ENCODE data around the gene SEPHS1. TPM values are rescaled to one million over a fixed set of nuclear protein-coding genes. Genes with fewer than 3 reads are reported as not detected.

Gene SEPHS1
- total and polyA plus RNA-seq, 2 of the 8 experiments (the other 6 are each of a cell fraction or from before 2014, with no cell fraction given): 270 to 683 TPM

DNA sequence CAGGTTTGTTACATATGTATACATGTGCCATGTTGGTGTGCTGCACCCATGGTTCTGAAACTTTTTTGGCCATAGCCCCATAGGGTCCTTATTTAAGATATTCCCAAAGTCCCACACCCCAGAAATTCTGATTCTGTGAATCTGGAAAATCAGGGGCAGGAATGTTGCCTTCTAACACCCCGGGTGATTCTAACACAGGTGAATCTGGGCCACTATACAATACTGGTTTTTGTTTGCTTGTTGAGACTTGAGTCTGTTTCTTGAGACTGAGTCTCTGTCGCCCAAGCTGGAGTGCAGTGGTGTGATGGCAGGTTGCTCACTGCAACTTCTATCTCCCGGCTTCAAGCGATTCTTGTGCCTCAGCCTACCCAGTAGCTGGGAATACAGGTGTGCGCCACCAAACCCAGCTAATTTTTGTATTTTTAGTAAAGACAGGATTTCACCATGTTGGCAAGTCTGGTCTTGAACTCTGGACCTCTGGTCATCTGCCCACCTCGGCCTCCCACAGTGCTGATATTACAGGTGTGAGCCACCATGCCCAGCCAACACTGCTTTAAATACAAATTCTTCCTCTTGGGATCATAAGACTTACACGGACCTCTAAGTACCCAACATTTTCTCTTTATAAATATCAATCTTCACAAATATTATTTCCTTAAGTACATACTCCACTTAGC, 31.3 kb downstream of the SEPHS1 start:
- no peak overlapping the region for H3K9ac ChIP-seq (replicated peaks in 1 of 4; ENCODE audit: extremely low read depth in 1 of 4, low read depth in 3 of 4, low read length in 3 of 4)
- H4K8ac ChIP-seq (ENCODE audit: extremely low read depth, insufficient read depth, low read length): no peak overlapping the region
- no peak overlapping the region for H3K4ac ChIP-seq (replicated peaks; ENCODE audit: insufficient read length, low read depth, low read length)
- no peak overlapping the region for H4K91ac ChIP-seq (replicated peaks; ENCODE audit: insufficient read length, low read length)
- H2BK12ac ChIP-seq (ENCODE audit: low read depth, low read length): no peak overlapping the region
- H3K9me3 ChIP-seq (ENCODE audit: insufficient read depth in 2 of 2, low read depth in 1 of 2, low read length in 1 of 2): no peaks in the 10 kb centered on the region
- no peak for DNase-seq (ENCODE audit: low read depth in 1 of 2, low spot score in 2 of 2)
- no peak overlapping the region for H3K4me3 ChIP-seq (ENCODE audit: extremely low read depth in 1 of 4, insufficient read depth in 2 of 4, low read depth in 3 of 4, low read length in 4 of 4)
- peaks cover 0 to 1% of the 10 kb centered on the region in 2 experiments for H4K20me1 ChIP-seq (replicated peaks in 1 of 2; ENCODE audit: control insufficient read depth in 1 of 2, insufficient read depth in 2 of 2, low read length in 2 of 2)
- H2AK5ac ChIP-seq (ENCODE audit: low read depth, low read length): no peak overlapping the region
- H3K56ac ChIP-seq (replicated peaks; ENCODE audit: insufficient read length, low read depth, low read length): no peak overlapping the region
- H3K4me2 ChIP-seq (ENCODE audit: insufficient read depth in 1 of 2, low read depth in 2 of 2, low read length in 2 of 2): no peak overlapping the region
- peaks cover 0 to 2% (median 0%) of the 10 kb centered on the region in 4 experiments; a peak in 1 of 7 replicates for H3K4me1 ChIP-seq (replicated peaks in 1 of 4; ENCODE audit: control insufficient read depth in 3 of 4, insufficient read depth in 4 of 4, low read length in 3 of 4)
- H3K23me2 ChIP-seq (ENCODE audit: low read depth, low read length): no peaks in the 10 kb centered on the region
- no peak overlapping the region for H2BK120ac ChIP-seq (replicated peaks; ENCODE audit: low read depth, low read length)
- ChIA-PET CTCF (ENCODE audit: partially characterized antibody) (interaction anchor here (0.6 to 2.4 kb wide), 7 partner anchors 10 to 150 kb away, joined by 3 to 9 read pairs (median 4); no protein-coding TSS in a partner anchor), POLR2A (ENCODE audit: partially characterized antibody) (interaction anchor here (0.6 to 5.6 kb wide), 11 partner anchors 9 to 169 kb away, joined by 3 to 65 read pairs (median 8); partner anchors contain the start of genes PHYH and SEPHS1)
- H3K23ac ChIP-seq (ENCODE audit: insufficient read length): no peak overlapping the region
- H2BK5ac ChIP-seq (ENCODE audit: low read depth, low read length): no peak overlapping the region
- H3K79me2 ChIP-seq (ENCODE audit: control insufficient read depth in 1 of 2, insufficient read depth in 2 of 2, low read length in 2 of 2): no peaks in the 10 kb centered on the region
- FAIRE-seq: no peak
- no peaks in the 10 kb centered on the region for H3K79me1 ChIP-seq (ENCODE audit: low read depth, low read length)
- no peak overlapping the region for H3K27ac ChIP-seq (ENCODE audit: low read depth, low read length)
- no peak overlapping the region for H4K5ac ChIP-seq (ENCODE audit: insufficient read length, low read depth, low read length)
- TF ChIP-seq MAFK (IDR thresholded peaks at IDR 0.05; ENCODE audit: low read depth, low read length): no peak
- no peak for TF ChIP-seq SRF (IDR thresholded peaks at IDR 0.05; ENCODE audit: low read depth, low read length)
- no peak for TF ChIP-seq RAD21 (IDR thresholded peaks at IDR 0.05 in 1 of 2, conservative IDR thresholded peaks at IDR 0.05 in 1 of 2; ENCODE audit: low read depth in 2 of 2, low read length in 2 of 2)
- no peak for TF ChIP-seq BRCA1 (IDR thresholded peaks at IDR 0.05; ENCODE audit: low read depth, low read length)
- peak in 1 of 2 experiments; percentile 42 for TF ChIP-seq POLR2A (IDR thresholded peaks at IDR 0.05; ENCODE audit: control extremely low read depth in 1 of 2, low read depth in 2 of 2, low read length in 2 of 2)
- no peak for TF ChIP-seq EZH2 (IDR thresholded peaks at IDR 0.05; ENCODE audit: low read depth, low read length, severe bottlenecking)
- WGBS, 2 experiments (ENCODE audit: extremely low coverage in 1 of 2, insufficient coverage in 1 of 2, insufficient read length in 1 of 2, insufficient replicate concordance in 2 of 2, low coverage in 1 of 2, low lambda C conversion rate in 2 of 2, missing lambda C conversion rate in 1 of 2): 90% methylated on average over 7 of the region's 7 CpGs; no CpG with 5 or more reads in 1 of the 2 experiments
- no peak overlapping the region for H3K14ac ChIP-seq (ENCODE audit: insufficient read length)
- no peak overlapping the region for H3K18ac ChIP-seq (ENCODE audit: extremely low read depth, low read length)
- H2BK15ac ChIP-seq (ENCODE audit: low read length): no peak overlapping the region
- H2BK20ac ChIP-seq (ENCODE audit: low read length): no peak overlapping the region
- no peak overlapping the region for H2AFZ ChIP-seq (ENCODE audit: low read length)
- peaks cover 14 to 27% (median 20%) of the 10 kb centered on the region in 4 experiments for H3K36me3 ChIP-seq (ENCODE audit: control insufficient read depth in 2 of 4, insufficient read depth in 4 of 4, low read length in 3 of 4)
- no peaks in the 10 kb centered on the region for H3K27me3 ChIP-seq (replicated peaks in 1 of 4; ENCODE audit: control insufficient read depth in 3 of 4, extremely low read depth in 1 of 4, insufficient read depth in 3 of 4, low read length in 3 of 4)

All from H1 (cell line).